ENCODE data around the gene SURF6. TPM values are rescaled to one million over a fixed set of nuclear protein-coding genes. Genes with fewer than 3 reads are reported as not detected.

SURF6 gene
- total RNA-seq (2021; fragmentation: NEBNext Ultra II Directional; extraction: Animal tissue kit (Norgen Biotek cat#: 25700)) = 23.7 and 26.7 TPM in 2 replicates
- 6.1 and 9.6 TPM in 2 replicates for polyA plus RNA-seq (2011; rRNA removed)
- polyA plus RNA-seq (2011; cell fraction: cytosol; rRNA removed) = 19.8 TPM
- polyA plus RNA-seq (2011; cell fraction: nucleus; rRNA removed) = 17.0 TPM
- 17.5 to 28.3 TPM (median 24.3 TPM) in 4 replicates for polyA plus RNA-seq (2012, experiment 1 of 2)
- 6.3 TPM for polyA plus RNA-seq (2012, experiment 2 of 2)
- polyA plus RNA-seq (2013, experiment 1 of 2) = 19.3 TPM
- polyA plus RNA-seq (2013, experiment 2 of 2) = 18.3 TPM
- 4.5 and 5.6 TPM in 2 replicates for polyA minus RNA-seq (2011; rRNA and poly(A)+ RNA removed)
- polyA minus RNA-seq (2011; cell fraction: cytosol; rRNA and poly(A)+ RNA removed) = 7.3 TPM
- polyA minus RNA-seq (2011; cell fraction: nucleus; rRNA and poly(A)+ RNA removed) = 5.8 TPM
- long read RNA-seq, experiment 1, full-length matches to known transcripts = 1 of 21 reads
- long read RNA-seq, experiment 1, partial matches to known transcripts = 2 of 21 reads
- long read RNA-seq, experiment 1, other reads (novel, unspliced or antisense) = 18 of 21 reads
- long read RNA-seq, experiment 2, partial matches to known transcripts = 0 of 1 reads
- long read RNA-seq, experiment 2, other reads (novel, unspliced or antisense) = 1 of 1 reads

DNA sequence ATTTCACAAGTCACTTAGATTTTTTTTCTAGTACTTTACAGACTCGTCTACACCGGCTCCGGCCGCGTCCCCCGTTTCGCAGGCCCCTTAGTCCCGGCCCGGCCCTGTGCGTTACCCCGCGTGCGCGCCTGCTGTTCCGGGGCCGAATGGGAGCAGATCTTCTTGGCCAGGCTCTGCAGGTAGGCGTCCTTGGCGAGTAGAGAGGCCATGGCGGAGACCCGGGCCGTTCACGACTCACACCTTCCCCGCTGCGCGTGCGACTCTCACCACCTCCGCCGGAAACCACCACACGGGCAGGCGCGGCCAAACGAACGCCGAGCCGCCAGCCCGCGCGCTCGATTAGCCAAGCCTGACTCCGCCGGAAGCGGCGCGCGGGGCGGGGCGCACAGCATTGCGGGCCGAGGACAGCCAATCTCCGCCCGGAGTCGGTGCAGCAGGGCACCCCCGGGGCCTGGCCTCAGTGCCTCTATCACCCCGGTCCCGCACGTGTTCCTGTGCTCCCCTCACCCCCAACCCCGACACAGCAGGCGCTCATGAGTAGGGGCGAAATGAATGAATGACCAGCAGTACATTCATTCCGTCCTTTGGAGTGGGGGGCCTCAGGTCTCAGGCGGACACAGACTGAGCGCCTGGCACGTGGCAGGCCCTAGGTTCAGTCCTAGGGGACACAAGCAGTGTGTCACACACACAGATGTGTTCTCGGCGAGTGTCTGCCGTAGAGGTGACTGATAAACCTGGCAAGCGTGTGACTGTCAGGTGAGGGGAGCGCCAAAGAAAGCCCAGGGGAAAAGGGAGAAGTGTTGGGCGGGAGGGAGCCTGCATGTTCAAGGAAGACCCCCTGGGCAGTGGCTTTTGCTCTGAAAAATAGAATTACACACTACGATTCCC, at the start of gene SURF6:
Gene SURF6 (minus strand): TSS at position 265 of the 888 bp plus-strand sequence. CDS start 56 bp downstream, at position 209.
- peak within 1 kb of the TSS; percentile 95 for H3K4ac ChIP-seq (replicated peaks; ENCODE audit: insufficient read length, low read depth, low read length)
- peak within 1 kb of the TSS; percentile 93; the same call in 1 of the 2 replicates for H2AK5ac ChIP-seq (ENCODE audit: low read depth, low read length)
- DNase-seq (ENCODE audit: low read depth in 1 of 2, low spot score in 2 of 2) = peak; percentile 64 to 92
- ChIA-PET CTCF (ENCODE audit: partially characterized antibody) (interaction anchor here (0.6 to 7.0 kb wide), 4 partner anchors 14 to 149 kb away, joined by 3 to 123 read pairs (median 4); no protein-coding TSS in a partner anchor), POLR2A (ENCODE audit: partially characterized antibody) (interaction anchor here (0.6 to 7.3 kb wide), 6 partner anchors 14 to 382 kb away, joined by 3 to 120 read pairs (median 3); partner anchors contain the start of genes MED22 and RPL7A)
- H4K91ac ChIP-seq (replicated peaks; ENCODE audit: insufficient read length, low read length) = peak within 1 kb of the TSS; percentile 93
- peak within 1 kb of the TSS; percentile 77 to 79 (median 78) for H3K9ac ChIP-seq (replicated peaks in 1 of 4; ENCODE audit: extremely low read depth in 1 of 4, low read depth in 3 of 4, low read length in 3 of 4)
- peak within 1 kb of the TSS; percentile 80 for H4K5ac ChIP-seq (ENCODE audit: insufficient read length, low read depth, low read length)
- no peak within 1 kb of the TSS for H2BK120ac ChIP-seq (replicated peaks; ENCODE audit: low read depth, low read length)
- H2BK5ac ChIP-seq (ENCODE audit: low read depth, low read length) = peak within 1 kb of the TSS; percentile 91; the same call in 1 of the 2 replicates
- H3K56ac ChIP-seq (replicated peaks; ENCODE audit: insufficient read length, low read depth, low read length) = peak within 1 kb of the TSS; percentile 96
- WGBS, 2 experiments (ENCODE audit: extremely low coverage in 1 of 2, insufficient coverage in 1 of 2, insufficient read length in 1 of 2, insufficient replicate concordance in 2 of 2, low coverage in 1 of 2, low lambda C conversion rate in 2 of 2, missing lambda C conversion rate in 1 of 2) = 7% methylated on average over 59 of the region's 70 CpGs; no CpG with 5 or more reads in 1 of the 2 experiments
- no peak within 1 kb of the TSS for H3K14ac ChIP-seq (ENCODE audit: insufficient read length)
- H3K4me3 ChIP-seq (ENCODE audit: extremely low read depth in 1 of 4, insufficient read depth in 2 of 4, low read depth in 3 of 4, low read length in 4 of 4) = peak within 1 kb of the TSS; percentile 64 to 95 (median 92)
- peaks cover 7% of the 10 kb centered on the region; the same call in 1 of the 2 replicates for H3K23me2 ChIP-seq (ENCODE audit: low read depth, low read length)
- peak within 1 kb of the TSS; percentile 90 for H4K8ac ChIP-seq (ENCODE audit: extremely low read depth, insufficient read depth, low read length)
- H4K20me1 ChIP-seq (replicated peaks in 1 of 2; ENCODE audit: control insufficient read depth in 1 of 2, insufficient read depth in 2 of 2, low read length in 2 of 2) = peaks cover 6 to 17% of the 10 kb centered on the region in 2 experiments
- H3K27me3 ChIP-seq (replicated peaks in 1 of 4; ENCODE audit: control insufficient read depth in 3 of 4, extremely low read depth in 1 of 4, insufficient read depth in 3 of 4, low read length in 3 of 4) = no peaks in the 10 kb centered on the region
- no peak within 1 kb of the TSS for H2BK20ac ChIP-seq (ENCODE audit: low read length)
- peak within 1 kb of the TSS; percentile 88; the same call in 1 of the 2 replicates for H2BK15ac ChIP-seq (ENCODE audit: low read length)
- no peak for FAIRE-seq
- H3K79me1 ChIP-seq (ENCODE audit: low read depth, low read length) = peaks cover 10% of the 10 kb centered on the region
- H3K27ac ChIP-seq (ENCODE audit: low read depth, low read length) = peak within 1 kb of the TSS; percentile 74; the same call in 1 of the 2 replicates
- peak within 1 kb of the TSS; percentile 70 to 78 for H3K4me2 ChIP-seq (ENCODE audit: insufficient read depth in 1 of 2, low read depth in 2 of 2, low read length in 2 of 2)
- H3K79me2 ChIP-seq (ENCODE audit: control insufficient read depth in 1 of 2, insufficient read depth in 2 of 2, low read length in 2 of 2) = peaks cover 0 to 15% of the 10 kb centered on the region in 2 experiments; a peak in 2 of 4 replicates
- H3K36me3 ChIP-seq (ENCODE audit: control insufficient read depth in 2 of 4, insufficient read depth in 4 of 4, low read length in 3 of 4) = peaks cover 31 to 58% (median 44%) of the 10 kb centered on the region in 4 experiments
- peak within 1 kb of the TSS; percentile 98 for H3K18ac ChIP-seq (ENCODE audit: extremely low read depth, low read length)
- no peaks in the 10 kb centered on the region for H3K9me3 ChIP-seq (ENCODE audit: insufficient read depth in 2 of 2, low read depth in 1 of 2, low read length in 1 of 2)
- H3K23ac ChIP-seq (ENCODE audit: insufficient read length) = no peak within 1 kb of the TSS
- peak within 1 kb of the TSS; percentile 80; the same call in 1 of the 2 replicates for H2BK12ac ChIP-seq (ENCODE audit: low read depth, low read length)
- H2AFZ ChIP-seq (ENCODE audit: low read length) = no peak within 1 kb of the TSS
- H3K4me1 ChIP-seq (replicated peaks in 1 of 4; ENCODE audit: control insufficient read depth in 3 of 4, insufficient read depth in 4 of 4, low read length in 3 of 4) = peaks cover 0 to 9% (median 2%) of the 10 kb centered on the region in 4 experiments; a peak in 1 of 7 replicates
- TF ChIP-seq, protein P1, sequence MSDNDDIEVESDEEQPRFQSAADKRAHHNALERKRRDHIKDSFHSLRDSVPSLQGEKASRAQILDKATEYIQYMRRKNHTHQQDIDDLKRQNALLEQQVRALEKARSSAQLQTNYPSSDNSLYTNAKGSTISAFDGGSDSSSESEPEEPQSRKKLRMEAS (IDR thresholded peaks at IDR 0.05) = peak; percentile 97
- TF ChIP-seq RBBP5 (IDR thresholded peaks at IDR 0.05; ENCODE audit: borderline replicate concordance, low read depth, low read length) = peak; percentile 60; the same call in 1 of the 2 replicates
- TF ChIP-seq NRF1 (IDR thresholded peaks at IDR 0.05; ENCODE audit: low read depth, low read length) = no peak
- peak; percentile 79 for TF ChIP-seq SP1 (IDR thresholded peaks at IDR 0.05; ENCODE audit: low read depth, low read length)
- peak; percentile 72 for TF ChIP-seq BACH1 (IDR thresholded peaks at IDR 0.05; ENCODE audit: low read length)
- peak; percentile 72 for TF ChIP-seq KDM4A (IDR thresholded peaks at IDR 0.05; ENCODE audit: low read depth, low read length, severe bottlenecking)
- peak; percentile 63 for TF ChIP-seq KDM5A (IDR thresholded peaks at IDR 0.05; ENCODE audit: low read length)
